BE2C (cell line): ENCODE data around the gene FKRP.

Source experiments
- DNase-seq: peaks from one replicate; pipeline ENCODE4 v3.0.0-alpha.2; 2020
- H3K27me3 ChIP-seq: fragments of 250-450 bp; sonication (Bioruptor Pico); 2 replicates; pipeline ENCODE4 v1.5.1; 2020; ENCODE audit warnings: mild to moderate bottlenecking
- H3K36me3 ChIP-seq: fragments of 250-450 bp; sonication (Bioruptor Pico); 2 replicates; pipeline ENCODE4 v1.5.1; 2020; ENCODE audit warnings: mild to moderate bottlenecking
- H3K4me1 ChIP-seq: fragments of 250-450 bp; sonication (Bioruptor Pico); 2 replicates; pipeline ENCODE4 v1.5.1; 2020
- H3K4me3 ChIP-seq: 2 replicates; pipeline ENCODE4 v1.5.1; 2011; ENCODE audit warnings: low read depth, low read length
- H3K9me3 ChIP-seq: fragments of 250-450 bp; sonication (Bioruptor Pico); 2 replicates; pipeline ENCODE4 v1.5.1; 2020
- CTCF ChIP-seq: IDR thresholded peaks from 2 replicates; pipeline ENCODE4 v1.5.1; 2012; ENCODE audit warnings: mild to moderate bottlenecking, low read depth, low read length

FKRP gene

GRCh38 chr19:46718934-46719622 is 26.8 kb upstream of the FKRP start:
- TF ChIP-seq CTCF, result no peak
- Histone ChIP-seq H3K4me3 (no peak overlapping the region), H3K36me3 (peaks cover 50% of the 10 kb centered on the region), H3K9me3 (no peaks in the 10 kb centered on the region), H3K4me1 (no peaks in the 10 kb centered on the region; the same call in 1 of the 2 replicates), H3K27me3 (no peaks in the 10 kb centered on the region)
- no peak for DNase-seq

GRCh38 chr19:46719629-46720502 is 26.0 kb upstream of the FKRP start:
- no peaks in the 10 kb centered on the region for H3K27me3 ChIP-seq
- no peak overlapping the region for H3K4me3 ChIP-seq
- H3K4me1 ChIP-seq, result no peaks in the 10 kb centered on the region; the same call in 1 of the 2 replicates
- DNase-seq, result no peak
- H3K36me3 ChIP-seq, result peaks cover 57% of the 10 kb centered on the region
- no peak for TF ChIP-seq CTCF
- H3K9me3 ChIP-seq, result no peaks in the 10 kb centered on the region

GRCh38 chr19:46720503-46721239 is 25.2 kb upstream of the FKRP start:
- Histone ChIP-seq H3K9me3 (no peaks in the 10 kb centered on the region), H3K27me3 (no peaks in the 10 kb centered on the region), H3K36me3 (peaks cover 65% of the 10 kb centered on the region), H3K4me1 (no peaks in the 10 kb centered on the region), H3K4me3 (no peak overlapping the region)
- TF ChIP-seq CTCF, result no peak
- DNase-seq, result no peak

- Histone ChIP-seq H3K27me3 (no peaks in the 10 kb centered on the region), H3K9me3 (no peaks in the 10 kb centered on the region), H3K36me3 (peaks cover 73% of the 10 kb centered on the region), H3K4me3 (no peak overlapping the region), H3K4me1 (no peaks in the 10 kb centered on the region)
- TF ChIP-seq CTCF, result peak; percentile 21; the same call in 1 of the 2 replicates
- DNase-seq, result no peak
Observed at GRCh38 chr19:46721269-46722003, 24.4 kb upstream of the FKRP start.

- Histone ChIP-seq H3K36me3 (peaks cover 79% of the 10 kb centered on the region), H3K9me3 (no peaks in the 10 kb centered on the region)
- TF ChIP-seq CTCF, result no peak
Observed at GRCh38 chr19:46722004-46722380, 23.9 kb upstream of the FKRP start.

More at GRCh38 chr19:46722004-46722380, 23.9 kb upstream of the FKRP start:
- Histone ChIP-seq H3K27me3 (no peaks in the 10 kb centered on the region), H3K4me3 (no peak overlapping the region), H3K4me1 (no peaks in the 10 kb centered on the region)
- DNase-seq, result no peak
